ENCODE results near the gene PTPRZ1.

PTPRZ1 gene

DNA sequence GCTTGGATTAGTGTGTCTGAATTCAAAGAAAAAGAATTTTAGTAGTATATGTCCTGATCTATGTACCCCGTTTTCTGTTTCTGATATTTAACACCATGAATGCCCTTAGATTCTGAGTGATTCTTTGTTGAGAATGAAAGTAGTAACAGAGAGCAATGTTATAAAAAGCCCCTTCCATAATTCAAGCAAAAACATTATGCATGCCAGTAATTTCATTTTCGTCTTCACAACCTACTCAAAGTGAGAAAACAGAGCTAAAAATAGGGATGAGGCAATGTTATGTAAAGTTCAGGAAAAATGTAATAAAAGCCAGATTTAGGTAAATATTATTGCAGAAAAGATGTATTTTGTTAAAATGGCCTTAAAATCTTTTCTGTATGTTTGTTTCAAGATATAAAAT lies 28.1 kb downstream of the PTPRZ1 start:
- DNase-seq = no peak

GRCh38 chr7:121904120-121904519 lies 31.2 kb downstream of the PTPRZ1 start:
- no peak for DNase-seq

DNA sequence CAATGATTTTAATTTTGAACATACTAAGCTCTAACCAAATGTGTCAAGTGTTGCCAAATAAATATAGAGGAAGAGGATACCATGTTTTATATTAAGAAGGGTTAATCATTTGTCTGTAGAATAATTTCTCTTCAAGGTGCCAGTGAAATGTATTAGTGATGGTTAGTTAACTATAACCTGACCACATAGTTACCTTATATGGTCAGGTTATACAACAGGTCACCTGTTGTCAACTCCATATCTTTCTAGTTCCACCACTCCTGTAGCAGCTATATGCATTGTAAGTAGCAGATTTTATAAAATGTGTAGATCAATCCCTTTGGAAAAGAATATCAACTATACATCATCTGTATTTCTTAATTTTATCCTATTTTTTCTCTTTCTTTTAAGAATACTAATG lies 35.1 kb downstream of the PTPRZ1 start:
- no peak for DNase-seq

- no peak for DNase-seq
Observed at GRCh38 chr7:121909716-121910345, 36.9 kb downstream of the PTPRZ1 start.

DNA sequence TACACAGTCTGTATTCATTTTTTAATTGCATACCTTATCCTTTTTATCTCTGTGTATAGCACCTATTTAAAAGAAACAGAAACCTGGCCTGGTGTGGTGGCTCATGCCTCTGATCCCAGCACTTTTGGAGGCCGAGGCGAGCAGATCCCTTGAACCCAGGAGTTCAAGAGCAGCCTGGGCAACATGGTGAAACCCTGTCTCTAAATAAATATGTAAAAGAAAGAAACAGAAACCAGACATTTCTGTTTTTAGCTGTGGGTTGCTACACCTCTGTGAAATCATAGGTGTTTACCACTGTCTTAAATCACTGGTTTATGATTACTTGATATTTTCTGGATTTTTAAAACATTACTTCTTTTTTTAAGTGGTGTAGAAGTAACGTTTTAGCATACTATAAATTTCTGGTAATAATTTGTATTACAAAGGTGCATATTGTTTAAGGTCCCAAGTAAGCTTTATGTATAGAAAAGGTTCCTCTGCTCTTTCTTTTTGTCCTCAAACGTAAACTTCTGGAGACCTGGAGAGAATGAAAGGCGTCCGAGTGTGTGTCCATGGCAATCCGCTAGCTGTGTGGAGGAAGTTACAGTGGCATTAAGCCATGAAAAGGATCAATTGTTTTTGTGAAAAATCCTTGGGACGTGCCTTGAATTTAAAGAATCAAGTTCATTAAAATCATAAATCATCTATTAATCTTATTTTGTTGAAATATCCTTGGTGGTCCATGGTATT lies 41.1 kb downstream of the PTPRZ1 start:
- no peak for DNase-seq

DNA sequence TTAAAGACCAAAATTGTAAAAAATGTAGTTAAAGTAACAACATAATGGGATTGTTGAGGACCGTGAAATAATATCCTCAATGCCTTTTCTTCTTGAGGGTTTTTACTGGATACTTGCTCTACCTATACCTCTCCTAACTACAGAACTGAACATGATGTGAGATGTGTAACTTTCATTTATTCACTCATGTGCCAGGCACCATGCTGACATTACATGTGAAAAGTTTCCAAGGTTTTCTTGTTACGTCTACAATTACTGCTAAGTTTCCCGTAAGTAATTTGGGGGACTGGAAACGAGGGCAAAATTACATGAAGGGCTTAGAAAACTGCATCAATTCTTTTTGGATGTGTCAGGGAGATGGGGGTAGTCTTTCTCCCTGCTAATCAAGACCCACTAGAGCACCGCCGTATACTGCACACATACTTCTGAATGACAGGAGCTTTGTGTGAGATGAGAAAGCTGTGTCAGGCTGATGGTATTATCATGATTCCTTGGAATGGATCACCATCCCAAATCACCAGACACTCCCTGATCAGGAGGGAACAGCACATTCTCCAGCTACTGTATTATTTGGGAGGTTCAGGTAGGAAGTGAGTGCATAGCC lies 41.8 kb downstream of the PTPRZ1 start:
- no peak for DNase-seq

DNA sequence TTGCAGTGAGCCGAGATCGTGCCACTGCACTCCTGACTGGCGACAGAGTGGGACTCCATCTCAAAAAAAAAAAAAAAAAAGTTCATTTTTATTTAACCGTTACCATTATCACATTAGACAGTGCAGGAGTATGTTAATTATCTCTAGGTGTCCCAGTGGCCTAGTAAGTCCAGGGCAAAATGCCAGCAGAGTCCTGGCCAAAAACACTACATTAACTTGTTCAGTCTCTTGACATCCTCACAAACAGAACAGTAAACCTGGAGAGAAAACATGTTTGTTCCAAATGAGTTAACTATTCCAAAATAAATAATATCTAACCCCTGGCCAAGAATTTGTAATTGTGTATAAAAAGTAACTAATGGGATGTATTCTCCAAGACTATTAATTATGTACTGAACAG lies 43.2 kb downstream of the PTPRZ1 start:
- no peak for DNase-seq

- DNase-seq = no peak
Observed at GRCh38 chr7:121919986-121920385, 47.0 kb downstream of the PTPRZ1 start.

- no peak for DNase-seq
Observed at GRCh38 chr7:121924269-121925186, 51.6 kb downstream of the PTPRZ1 start.

DNA sequence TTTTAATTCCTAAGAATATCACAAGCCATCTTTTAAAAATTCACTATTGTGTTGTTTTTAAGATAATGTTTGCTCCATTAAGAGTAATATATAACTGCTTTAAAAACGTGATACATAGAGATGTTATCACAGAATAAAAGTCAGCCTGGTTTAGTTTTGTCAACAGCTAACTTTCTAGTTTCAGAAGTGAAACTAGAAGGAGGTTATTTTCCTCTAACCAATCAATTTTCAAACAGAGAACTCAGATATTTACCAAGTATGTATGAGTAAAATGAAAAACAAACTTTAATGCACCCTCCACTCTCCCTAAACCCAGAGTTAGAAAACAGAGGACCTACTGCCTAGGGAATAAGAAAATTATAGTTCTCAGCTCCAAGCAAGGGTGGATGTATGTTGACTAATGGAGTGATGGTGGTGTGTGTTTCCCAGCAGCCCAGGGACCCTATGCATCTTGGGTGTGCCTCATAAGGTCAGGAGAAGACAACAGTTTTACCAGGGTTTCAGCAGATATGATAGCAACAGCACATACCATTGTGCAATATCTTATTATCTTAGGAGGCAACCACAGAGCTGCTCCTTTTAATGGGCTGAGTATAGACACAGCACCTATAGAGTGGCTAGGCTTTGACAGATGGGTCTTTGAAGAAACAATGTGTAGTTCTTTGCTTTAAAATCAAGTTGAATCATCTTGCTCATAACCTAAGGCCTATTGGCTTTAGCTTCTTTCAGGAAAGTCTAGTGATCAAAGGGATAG lies 58.4 kb downstream of the PTPRZ1 start:
- DNase-seq = no peak

DNA sequence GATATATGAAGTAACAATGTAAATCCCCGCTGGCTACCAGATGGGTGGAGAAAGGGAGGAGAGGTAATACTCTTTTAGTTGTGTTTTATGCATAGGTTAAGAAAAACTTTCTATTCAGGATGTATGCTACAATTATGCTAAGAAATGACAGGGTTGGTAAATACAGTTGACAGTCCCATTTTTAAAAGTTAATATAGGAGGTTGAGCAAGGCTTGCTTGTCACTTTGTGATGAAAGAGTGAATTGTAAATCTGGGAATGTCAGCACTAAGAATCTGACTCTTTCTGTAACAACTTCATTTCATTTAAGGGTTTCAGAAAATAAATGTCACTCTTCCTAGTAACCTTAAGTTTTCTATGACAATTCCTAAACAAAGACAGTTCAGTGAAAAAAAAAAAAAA lies 59.8 kb downstream of the PTPRZ1 start:
- DNase-seq = peak; percentile 97

DNA sequence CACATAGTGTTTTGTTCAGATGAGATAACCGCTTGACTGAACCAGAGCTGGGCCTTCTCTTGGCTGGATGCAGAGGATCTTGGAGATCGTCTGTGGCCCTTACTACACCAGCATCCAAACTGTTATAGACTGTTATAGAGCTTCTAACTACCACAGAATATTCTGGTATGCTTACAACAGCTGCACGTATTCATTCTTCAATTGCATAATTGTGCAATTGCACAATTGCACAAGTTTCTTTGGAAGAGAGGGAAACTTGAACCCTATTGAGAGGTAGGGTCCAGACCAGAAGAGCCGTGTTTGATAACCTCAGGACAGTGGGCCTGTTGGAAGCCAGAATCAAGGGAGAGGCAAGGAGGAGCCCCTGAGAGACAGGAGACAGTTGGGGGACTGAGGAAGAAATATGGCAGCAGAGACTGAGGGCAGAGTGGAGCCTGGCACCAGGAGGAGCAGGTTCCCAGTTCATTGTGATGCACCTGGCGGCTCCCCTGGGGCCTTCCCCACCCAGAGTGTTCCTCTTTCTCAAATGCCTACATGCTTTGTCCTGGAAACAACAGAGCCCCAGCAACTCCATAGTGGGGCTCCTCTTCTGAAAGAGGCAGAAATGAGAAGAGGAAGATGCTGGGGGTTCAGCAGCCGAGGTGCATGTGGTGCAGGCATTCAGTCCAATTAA lies 64.1 kb downstream of the PTPRZ1 start:
- no peak for DNase-seq

DNA sequence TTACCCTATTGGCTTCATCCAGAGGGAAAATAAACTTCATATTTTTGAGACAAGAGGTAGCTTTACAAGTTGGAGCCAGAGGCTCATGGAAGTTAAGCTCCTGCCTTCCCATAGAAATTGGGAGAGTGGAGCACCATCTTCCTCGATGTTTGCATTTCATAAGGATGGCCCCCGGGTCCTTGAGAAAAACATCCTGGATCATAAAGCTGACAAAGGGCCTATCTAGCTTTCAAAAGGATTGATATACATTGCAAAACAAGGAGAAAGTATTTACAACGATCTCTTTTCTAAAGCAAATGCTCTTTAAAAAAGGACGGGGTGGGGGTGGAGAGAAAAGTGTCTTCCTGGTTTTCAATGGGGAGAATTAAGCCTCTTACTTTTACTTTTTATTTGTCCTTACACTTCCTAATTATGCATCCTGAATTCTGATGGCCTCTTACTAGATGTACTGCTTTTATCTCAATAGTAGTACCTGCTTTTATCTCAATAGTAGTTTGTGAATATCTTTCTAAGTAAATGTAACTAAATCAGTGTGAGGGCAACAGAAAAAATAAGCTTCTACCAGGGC lies 65.6 kb downstream of the PTPRZ1 start:
- DNase-seq = no peak

DNA sequence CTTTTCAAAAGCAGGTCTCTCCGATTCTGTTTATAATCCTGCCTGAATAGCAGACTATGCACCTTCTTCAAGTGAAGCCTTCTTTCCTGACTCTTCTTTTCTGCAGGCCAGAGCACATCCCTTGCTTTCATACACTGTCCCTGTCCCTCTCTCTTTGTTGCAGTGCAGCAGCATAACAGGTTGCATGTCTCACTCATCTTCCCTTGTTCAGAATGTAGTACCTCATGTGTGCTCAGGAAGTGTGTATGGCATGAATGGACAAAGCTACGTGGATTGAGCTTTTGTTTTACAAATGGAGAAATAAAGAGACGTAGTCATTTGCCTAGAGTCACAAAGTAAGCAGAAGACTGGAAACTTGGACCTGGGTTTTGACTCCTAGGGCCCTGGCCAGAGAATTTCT lies 68.0 kb downstream of the PTPRZ1 start:
- DNase-seq = no peak

DNA sequence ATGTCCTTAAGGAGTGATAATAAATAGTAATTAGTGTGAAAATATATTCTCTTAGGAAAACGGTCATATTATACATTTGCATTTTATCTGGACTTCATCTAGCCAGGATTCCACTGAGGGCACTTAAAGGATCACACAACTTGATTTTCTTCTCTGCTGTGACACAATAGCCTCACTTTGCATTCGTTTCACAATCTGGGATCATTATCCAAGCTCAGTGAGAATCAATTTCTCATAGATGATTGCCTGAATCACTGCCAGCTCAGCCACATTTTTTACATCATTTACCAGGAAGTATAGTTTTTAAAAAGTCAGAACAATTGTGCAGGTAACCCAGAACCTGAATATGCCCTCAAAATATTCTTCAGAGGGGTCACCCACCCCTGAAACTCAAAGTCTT lies 68.9 kb downstream of the PTPRZ1 start:
- DNase-seq = peak; percentile 52

DNA sequence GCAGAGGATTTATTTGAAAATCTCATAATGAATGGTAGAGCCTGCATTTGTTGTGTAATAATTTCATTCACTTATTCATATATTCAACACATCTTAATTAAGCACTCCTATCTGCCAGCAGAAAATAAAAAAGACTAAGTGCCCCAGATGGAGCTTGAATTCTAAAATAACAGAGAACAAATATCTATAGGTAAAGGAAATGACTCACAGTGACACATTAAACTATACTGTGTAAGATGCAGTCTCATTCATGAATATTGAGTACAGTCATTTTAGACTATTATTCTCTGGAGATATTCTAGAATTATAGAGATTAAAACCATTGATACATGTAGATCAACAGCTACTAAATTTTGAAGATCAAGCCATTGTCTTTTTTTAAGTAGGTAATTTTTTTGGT lies 72.1 kb downstream of the PTPRZ1 start:
- DNase-seq = no peak

- no peak for DNase-seq
Observed at GRCh38 chr7:121945480-121946236, 72.7 kb downstream of the PTPRZ1 start.

DNA sequence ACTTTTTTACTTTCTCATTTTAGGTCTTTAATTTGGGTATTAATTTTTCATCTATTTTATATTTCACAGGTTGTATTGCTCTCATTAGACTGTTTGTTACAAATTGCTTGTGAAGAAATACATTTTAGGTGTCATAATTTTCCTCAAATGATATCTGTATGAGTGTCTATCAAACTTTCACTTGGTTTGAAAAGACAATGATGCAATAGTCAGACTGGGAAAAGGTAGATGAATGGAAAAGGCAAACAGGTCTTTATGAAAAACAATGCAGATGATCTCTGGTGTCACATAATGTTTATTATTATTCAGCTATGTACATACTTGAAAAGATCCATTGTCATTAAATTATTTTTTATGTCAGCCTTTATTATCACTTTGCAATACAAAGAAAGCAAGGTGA lies 80.2 kb downstream of the PTPRZ1 start:
- DNase-seq = no peak

- no peak for DNase-seq
Observed at GRCh38 chr7:121953601-121954000, 80.6 kb downstream of the PTPRZ1 start.

DNA sequence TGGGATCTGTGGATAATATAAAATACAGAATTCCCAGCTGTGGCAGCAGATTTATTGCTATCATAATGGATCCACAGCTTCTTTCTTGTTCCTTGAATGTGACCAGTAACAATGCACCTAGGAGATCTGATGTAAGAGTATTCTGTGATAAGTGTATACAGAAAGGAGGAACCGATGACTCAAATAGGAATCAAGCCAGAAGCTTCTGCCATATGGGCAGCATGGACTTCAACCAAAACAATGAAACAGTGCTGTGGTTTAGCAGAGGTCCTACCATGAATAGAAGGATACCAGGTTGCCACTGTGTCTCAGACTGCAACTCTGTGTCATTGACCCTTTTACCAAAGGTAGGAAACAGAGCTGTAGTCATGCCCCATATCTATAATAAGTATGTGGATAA lies 81.8 kb downstream of the PTPRZ1 start:
- DNase-seq = no peak

DNA sequence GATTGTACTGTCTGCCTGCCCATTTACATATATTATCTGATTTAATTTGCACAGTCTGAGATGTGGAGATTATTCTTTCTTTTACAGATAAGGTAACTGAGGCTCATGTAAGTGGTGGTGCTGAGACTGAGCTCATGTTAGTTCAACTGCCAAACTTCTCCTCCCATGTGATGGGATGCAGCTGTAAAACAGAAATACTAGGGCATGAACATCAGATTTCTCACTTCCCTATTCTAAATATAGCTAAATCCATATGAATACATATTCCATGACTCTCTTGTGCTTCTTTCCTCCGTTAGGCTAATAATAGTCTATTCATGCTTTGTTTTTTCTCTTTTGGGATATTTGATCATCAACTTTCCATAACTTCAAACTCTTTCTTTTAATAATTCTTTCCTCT lies 84.7 kb downstream of the PTPRZ1 start:
- DNase-seq = no peak

All from NCI-H1417 treated with DMSO at 0.1 percent for 48 hours (cell line).